GM21786 (cell line): ENCODE measurements around the gene ZFAND3.
A peak's percentile ranks its signal among the peaks of the same experiment; 100 is the strongest.

Experiments used
- ATAC-seq: cut with Tn5 transposase; IDR thresholded peaks from one replicate; pipeline ENCODE4 v1.9.1; 2021; ENCODE audit not compliant: unreplicated experiment

Gene ZFAND3

GRCh38 chr6:37794825-37795224 is 24.7 kb upstream of the ZFAND3 start:
- ATAC-seq: no peak

GRCh38 chr6:37798436-37799262 is 20.9 kb upstream of the ZFAND3 start:
- ATAC-seq: no peak

DNA sequence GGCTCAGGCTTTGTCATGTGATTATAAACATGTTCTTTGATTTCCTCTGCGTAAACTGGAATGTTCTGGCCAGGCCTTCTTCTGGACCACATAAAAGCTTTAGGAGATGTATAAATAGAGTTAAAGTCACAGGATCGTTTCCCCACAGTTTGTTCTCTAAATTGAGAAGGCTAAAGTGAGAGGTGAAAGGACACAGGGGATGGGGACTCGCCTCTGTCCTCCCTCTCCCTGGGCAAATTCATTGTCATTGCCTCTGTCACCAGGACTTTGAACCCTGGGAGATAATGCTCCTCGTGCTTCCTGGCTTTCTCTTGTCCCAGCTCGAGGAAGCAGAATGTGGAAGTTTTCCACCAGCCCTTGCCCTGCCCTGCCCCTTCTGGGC is 20.3 kb upstream of the ZFAND3 start:
- ATAC-seq: no peak

DNA sequence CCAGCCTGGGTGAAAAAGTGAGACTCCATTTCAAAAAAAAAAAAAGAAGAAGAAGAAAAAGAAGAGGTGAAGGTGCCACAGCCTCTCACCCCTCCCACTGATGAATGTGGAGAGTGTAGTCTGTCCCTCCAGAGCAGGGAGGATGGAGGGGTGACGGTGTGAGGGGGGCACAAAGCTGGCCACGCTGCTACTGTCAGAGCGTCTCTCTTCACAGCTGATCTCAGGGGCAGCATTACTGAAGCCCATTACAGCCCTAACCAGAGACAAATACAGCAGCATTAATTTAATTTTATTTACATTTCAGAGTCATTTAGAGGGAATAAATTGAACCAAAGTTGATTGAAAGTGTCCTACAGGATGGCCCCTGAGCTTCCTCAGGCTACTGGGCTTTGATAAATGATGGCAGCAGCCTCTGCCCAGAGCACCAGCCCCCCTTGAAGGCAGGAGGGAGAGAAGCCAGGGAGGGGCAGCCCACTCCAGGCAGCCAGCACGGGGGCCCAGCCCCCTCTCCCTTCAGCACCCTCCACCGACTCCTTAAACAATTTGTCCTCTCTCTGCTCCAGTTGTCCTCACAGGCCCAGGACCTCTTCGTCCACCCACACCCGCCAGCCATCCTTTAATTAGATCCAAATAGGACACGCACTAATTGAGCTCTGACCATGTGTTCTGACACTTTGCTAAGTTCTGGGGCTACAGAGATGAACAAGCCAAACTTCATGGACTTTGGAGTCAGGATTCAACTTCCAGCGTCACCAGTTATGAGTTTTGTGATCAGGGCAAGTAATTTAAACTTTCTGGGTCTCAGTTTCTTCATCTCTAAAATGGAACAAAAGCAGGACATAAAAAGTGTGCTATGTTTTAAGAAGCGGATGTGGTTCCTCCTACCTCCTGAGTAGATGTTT is 18.6 kb upstream of the ZFAND3 start:
- ATAC-seq: no peak

DNA sequence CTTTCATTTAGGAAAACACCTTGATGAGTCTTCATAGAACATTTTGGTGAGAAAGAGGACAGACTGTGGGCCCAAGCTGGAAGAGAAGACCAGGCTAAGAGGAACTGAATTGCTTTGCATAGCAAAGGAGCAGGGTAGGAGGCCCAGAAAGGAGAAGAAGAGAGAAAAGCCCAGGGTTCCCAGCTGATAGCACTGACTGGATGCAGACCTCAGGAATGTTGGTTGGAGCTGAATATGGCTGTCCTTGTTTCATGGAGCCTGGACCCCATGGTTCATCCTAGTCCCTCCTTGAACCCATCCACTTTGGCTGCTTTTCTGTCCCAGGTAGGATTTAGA is 18.0 kb upstream of the ZFAND3 start:
- ATAC-seq: no peak

DNA sequence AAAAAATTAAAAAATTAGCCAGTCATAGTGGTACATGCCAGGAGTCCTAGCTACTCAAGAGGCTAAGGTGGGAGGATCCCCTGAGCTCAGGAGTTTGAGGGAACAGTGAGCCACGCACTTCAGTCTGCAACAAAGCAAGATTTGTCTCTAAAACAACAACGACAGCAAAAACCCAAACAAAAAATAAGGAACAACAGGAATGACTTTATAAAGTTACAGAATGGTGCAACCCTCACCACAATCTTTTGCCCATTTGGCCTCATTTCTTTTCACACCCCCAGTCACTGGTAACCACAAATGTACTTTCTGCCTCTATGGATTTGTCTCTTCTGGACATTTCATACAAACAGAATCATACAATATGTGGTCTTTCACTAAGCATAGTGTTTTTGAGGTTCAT is 16.7 kb upstream of the ZFAND3 start:
- no peak for ATAC-seq

- no peak for ATAC-seq
Observed at GRCh38 chr6:37804586-37804985, 14.9 kb upstream of the ZFAND3 start.

- ATAC-seq: no peak
Observed at GRCh38 chr6:37806213-37806612, 13.3 kb upstream of the ZFAND3 start.

DNA sequence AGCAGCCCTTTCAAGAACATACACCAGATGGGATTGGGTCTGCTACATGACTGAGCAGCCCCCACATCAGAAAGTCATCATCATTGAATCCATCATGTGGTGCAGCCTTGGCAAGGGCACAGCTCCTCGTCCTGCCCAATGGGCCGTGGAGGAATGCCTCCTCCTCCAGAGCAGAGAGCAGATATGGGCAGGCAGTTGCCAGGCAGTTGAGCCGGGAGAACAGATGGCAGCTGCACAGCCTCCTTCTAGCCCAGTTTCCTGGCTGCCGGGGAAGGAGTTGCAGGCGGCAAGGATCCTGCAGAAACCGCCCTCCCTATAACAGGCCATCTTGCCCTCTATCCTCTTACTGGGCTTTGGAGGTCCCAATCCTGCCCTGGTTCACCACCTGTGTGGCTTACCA is 11.9 kb upstream of the ZFAND3 start:
- no peak for ATAC-seq

- no peak for ATAC-seq
Observed at GRCh38 chr6:37809197-37809543, 10.4 kb upstream of the ZFAND3 start.

DNA sequence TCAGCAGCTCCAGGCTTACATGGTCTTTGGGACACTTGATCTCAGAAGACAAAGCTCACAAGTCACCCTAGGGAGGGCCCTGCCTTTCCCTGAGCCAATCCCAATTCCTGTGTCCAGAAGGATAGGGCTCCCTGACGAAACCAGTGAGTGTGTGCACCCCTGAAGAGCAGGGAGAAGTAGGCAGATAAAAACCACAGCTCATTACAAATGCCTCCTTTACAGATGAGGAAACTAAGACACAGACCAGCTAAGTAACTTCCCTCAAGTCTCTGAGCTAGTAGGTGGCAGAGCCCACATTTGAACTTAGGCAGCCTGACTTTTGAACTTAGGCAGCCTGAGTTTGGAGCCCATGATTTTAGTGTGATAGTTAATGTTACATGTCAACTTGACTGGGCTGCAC is 6.7 kb upstream of the ZFAND3 start:
- no peak for ATAC-seq

DNA sequence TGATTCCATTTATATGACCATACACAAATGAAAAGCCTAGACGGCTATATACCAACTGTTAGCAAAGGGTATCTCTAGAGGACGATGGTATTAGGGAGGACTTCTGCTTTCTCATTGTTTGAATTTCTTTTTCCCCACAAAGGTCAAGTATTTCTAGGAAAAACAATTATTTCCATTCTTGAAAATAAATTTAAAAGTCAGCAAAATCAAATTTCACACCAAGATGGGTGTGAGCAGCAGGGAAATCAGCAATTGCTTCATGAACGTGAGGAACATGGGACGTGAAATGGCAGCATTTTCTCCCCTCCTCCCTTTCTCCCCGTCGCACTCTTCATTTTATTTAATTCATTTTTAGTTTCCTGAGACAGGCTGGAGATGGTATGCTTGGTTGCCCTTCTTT is 5.2 kb upstream of the ZFAND3 start:
- no peak for ATAC-seq

- ATAC-seq: no peak
Observed at GRCh38 chr6:37816599-37817375, 2.7 kb upstream of the ZFAND3 start.

- peak; percentile 61 for ATAC-seq
Observed at GRCh38 chr6:37818536-37819176, 871 bp upstream of the ZFAND3 start.

- ATAC-seq: no peak
Observed at GRCh38 chr6:37819802-37820717, 533 bp downstream of the ZFAND3 start.

GRCh38 chr6:37820718-37821079 is 1.2 kb downstream of the ZFAND3 start:
- no peak for ATAC-seq

DNA sequence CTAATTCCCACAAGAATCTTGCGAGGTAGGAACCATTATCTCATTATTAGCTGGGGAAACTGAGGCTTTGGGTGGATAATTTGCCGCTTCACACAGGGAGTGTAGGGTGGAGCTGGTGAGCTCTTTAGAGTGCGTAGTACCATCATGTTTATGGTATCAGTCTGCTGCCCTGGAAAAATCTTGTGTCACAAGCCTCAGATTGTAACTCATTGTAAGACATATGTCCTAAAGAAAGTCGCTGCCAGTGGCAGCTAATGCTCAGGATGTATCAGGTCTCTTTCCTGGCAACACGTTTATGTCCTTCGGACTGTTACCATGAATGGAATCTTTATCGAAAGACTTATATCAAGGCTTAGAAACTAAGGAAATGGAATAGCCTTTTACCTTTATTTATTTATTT is 1.9 kb downstream of the ZFAND3 start:
- no peak for ATAC-seq

- no peak for ATAC-seq
Observed at GRCh38 chr6:37822851-37823682, 3.5 kb downstream of the ZFAND3 start.

DNA sequence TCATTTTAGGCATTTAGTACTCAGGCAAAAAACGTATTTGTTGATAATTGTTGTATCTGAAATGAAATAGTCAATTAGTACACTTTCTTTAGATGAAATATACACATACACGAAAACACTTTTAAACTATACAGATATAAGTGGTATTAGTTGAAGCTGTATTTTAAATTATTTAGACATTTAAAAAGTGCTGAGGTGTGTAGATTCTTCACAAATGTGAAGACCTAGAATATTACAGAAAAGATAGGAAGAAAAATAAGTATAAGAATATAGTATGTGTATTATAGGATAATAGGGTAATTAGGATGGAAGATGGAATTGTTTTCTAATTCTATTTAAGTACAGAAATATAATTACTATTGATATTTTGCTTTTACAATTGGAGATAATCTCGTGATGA is 4.6 kb downstream of the ZFAND3 start:
- ATAC-seq: no peak
